Liver (tissue), 3 donors: ENCODE data around the gene SEPTIN3.

Source experiments
- CTCF ChIP-seq: fragments of 150-350 bp; IDR thresholded peaks from 2 replicates; pipeline ENCODE4 v1.5.1; 2017; ENCODE audit warnings: improper control_type of control experiment, low read depth, low read length; ENCODE audit not compliant: missing input control
- HNF4G ChIP-seq: IDR thresholded peaks from 2 replicates; pipeline ENCODE4 v1.6.1; 2016; ENCODE audit warnings: antibody characterized with exemption
- donor health status: healthy.
- donor health status: healthy.

GRCh38 chr22:41946629-41947423, 22.4 kb upstream of the SEPTIN3 start, which contains the start of gene CENPM:
- TF ChIP-seq CTCF (no peak), HNF4G (no peak)
